Measurements from ENCODE around the gene DHRSX.
"Not testable (repeated sequence)": the region's sequence is repeated elsewhere in the genome, so short reads cannot be mapped to it uniquely, and the experiment has no call there.

Gene DHRSX

DNA sequence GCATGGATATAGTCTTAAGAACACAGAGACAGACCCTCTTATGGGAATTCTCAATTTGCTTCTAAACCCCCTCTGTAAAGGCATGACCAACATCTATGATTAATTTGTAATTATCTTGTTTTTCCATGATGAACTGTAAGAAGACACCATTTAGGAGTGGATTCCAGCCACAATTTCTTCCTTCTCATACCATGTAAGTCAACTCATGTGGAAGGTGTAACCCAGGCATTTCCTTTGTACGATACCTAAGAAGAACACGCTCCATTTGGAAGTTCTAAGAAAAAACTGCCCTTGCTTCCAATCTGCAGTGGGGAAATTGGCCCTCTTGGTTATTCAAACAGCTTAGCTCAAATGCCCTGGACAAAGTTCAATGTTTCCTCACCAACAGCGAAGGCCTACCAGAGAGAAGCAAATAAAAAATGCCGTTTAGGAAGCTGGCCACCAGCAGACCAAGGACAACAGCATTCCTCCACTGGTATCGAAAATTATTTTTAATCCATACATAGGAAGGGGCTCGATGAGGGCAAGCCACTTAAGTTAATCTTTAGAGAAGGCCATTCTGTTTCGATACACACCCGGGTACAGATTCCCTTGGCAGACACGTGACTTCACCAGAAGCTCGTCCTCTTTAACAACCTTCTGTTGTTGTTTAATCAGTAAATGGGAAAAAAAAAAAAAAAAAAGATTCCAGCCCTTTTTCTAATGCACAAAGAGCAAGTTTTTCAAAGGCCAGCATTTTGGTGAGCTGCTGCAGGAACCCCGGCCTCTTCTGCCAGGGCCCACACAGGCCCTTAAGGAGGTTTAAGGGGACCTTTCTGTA lies 2.6 kb downstream of the DHRSX start:
- no peak for DNase-seq

DNA sequence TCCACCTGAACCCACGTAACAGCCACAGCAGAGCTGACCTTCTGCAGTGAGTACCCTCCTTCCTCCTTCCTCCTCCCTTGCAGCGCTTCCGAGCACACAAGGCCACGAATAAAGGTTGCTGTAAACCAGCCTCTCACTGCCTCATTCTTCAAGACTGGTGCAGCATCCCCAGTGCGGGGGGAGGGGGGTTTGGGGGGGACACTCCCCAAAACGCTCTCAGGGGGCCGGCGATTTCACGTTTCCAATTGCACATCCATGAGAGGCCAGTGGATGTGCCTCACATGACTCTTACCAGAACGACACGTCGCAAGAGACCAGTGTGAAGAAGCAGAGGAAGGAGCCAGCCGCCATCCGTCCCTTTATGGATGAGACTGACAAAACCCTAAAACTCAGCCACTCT lies 5.2 kb downstream of the DHRSX start:
- DNase-seq: no peak

DNA sequence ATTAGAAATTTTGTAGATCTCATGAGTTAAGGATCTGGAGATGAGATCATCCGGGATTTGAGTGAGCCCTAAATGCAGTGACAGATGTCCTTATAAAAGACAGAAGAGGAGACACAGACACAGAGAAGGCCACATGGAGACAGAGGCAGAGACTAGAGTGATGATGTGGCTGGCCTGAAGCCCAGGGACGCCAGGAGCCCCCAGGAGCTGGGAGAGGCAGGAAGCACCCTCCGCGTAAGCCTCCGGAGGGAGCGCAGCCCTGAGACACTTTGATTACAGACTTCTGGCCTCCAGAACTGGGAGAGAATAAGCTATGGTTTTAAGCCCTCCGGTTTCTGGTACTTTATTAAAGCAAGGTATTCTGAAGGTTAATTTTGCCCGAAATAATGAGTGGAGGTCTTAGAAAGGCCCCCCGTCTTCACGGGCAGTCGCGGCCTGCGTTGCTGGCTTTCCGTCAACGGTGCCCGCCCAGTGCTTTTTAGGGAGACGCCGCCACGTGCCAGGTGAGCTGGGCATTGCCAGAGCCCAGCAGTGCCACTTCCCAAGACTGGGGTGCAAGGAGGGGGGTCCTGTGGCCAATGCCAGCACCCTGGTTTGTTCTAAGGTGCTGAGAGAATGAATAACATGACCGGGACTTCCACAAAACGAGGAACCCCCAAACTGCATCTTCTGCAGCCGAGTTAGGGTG lies 8.1 kb downstream of the DHRSX start:
- DNase-seq: no peak

GRCh38 chrX:2490634-2491033 lies 10.1 kb downstream of the DHRSX start:
- no peak for DNase-seq

GRCh38 chrX:2489446-2490445 lies 11.0 kb downstream of the DHRSX start:
- DNase-seq: no peak

- no peak for DNase-seq
Observed at GRCh38 chrX:2488621-2489285, 12.0 kb downstream of the DHRSX start.

DNA sequence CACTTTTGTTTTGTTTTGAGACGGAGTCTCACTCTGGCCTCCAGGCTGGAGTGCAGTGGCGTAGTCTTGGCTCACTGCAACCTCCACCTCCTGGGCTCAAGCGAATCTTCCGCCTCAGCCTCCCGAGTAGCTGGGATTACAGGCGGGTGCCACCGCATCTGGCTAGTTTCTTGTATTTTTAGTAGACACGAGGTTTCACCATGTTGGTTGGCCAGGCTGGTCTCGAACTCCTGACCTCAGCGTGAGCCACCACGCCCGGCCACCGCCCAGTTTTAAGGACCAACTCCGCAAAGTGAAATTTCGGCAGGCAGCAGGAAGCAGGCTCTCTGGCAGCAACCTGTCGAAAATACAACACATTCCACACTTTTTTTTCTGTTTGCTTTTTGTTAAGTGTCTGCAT lies 13.4 kb downstream of the DHRSX start:
- no peak for DNase-seq

GRCh38 chrX:2486476-2487133 lies 14.2 kb downstream of the DHRSX start:
- no peak for DNase-seq

DNA sequence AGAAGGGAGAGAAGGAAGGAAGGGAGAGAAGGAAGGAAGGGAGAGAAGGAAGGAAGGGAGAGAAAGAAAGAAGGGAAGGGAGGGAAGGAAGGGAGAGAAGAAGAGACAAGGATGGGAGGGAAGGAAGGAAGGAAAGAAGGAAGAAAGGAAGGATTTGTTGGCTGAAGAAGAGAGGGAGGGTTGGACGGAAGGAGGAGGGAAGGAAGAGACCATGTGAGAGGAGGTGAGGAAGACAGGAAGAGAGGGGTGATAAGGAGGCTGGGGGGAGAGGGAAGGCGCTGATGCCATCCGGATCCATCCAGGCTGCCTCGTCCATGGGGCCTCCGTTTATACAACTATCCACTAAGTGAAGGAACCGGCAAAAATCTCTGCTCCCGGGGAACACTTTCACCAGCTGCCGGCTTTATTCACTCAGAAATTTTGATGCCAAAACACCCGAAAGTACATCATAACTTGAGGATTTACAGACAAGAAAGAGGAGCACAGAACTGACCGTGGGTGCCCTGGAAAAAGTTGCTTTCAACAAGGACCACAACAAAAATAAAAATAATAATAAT lies 14.9 kb downstream of the DHRSX start:
- no peak for DNase-seq

GRCh38 chrX:2484721-2485648 lies 15.8 kb downstream of the DHRSX start:
- DNase-seq: no peak

- no peak for DNase-seq
Observed at GRCh38 chrX:2484256-2484655, 16.5 kb downstream of the DHRSX start.

- DNase-seq: no peak
Observed at GRCh38 chrX:2483398-2484060, 17.2 kb downstream of the DHRSX start.

DNA sequence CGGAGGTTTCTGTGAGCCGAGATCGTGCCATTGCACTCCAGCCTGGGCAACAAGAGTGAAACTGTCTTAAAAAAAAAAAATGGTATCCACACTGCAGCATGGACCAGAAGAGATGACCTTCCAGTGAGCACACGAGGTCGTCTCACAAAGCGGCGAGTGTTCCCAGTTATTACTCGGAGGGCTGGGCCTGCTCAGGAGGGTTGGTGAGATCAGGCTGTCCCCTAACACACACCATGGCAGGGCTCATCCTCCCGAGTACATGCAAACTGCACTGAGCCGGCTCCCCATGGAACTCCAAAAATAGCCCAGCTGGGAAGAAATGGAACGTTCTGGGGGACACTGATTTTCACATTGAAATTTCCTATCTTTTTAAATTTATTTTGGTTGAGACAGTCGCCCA lies 19.2 kb downstream of the DHRSX start:
- not testable (repeated sequence) for DNase-seq

- not testable (repeated sequence) for DNase-seq
Observed at GRCh38 chrX:2479982-2480381, 20.8 kb downstream of the DHRSX start.

DNA sequence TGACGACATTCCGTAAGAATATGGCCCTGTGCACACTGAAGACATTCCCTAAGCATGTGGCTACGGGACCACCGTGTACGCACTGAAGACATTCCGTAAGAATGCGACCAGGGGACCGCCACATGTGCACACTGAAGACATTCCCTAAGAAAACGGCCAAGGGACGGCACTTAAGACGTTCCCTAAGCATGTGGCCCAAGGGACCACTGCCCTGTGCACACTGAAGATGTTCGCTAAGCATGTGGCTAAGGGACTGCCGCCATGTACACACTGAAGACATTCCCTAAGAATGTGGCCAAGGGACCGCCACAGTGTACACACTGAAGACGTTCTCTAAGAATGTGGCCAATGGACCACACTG lies 21.4 kb downstream of the DHRSX start:
- DNase-seq: no peak

GRCh38 chrX:2478546-2479419 lies 22.0 kb downstream of the DHRSX start:
- DNase-seq: no peak

GRCh38 chrX:2477313-2477712 lies 23.5 kb downstream of the DHRSX start:
- not testable (repeated sequence) for DNase-seq

DNA sequence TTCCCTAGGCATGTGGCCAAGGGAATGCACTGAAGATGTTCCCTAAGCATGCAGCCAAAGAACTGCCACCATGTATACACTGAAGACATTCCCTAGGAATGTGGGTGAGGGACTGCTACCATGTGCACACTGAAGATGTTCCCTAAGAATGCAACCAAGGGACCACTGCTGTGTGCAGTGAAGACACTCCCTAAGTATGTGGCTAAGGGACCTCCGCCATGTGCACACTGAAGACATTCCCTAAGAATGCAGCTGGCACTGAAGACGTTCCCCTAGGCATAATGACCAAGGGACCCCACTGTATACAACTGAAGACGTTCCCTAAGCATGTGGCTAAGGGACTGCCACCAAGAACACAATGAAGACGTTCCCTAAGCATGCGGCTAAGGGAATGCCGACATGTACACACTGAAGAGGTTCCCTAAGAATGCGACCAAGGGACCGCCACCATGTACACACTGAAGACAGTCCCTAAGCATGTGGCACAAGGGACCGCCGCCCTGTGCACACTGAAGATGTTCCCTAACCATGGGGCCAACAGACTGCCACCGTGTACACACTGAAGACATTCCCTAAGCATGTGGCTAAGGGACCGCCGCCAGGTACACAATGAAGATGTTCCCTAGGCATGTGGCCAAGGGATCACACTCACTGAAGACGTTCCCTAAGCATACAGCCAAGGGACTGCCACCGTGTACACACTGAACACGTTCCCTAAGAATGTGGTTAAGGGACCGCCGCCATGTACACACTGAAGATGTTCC lies 25.6 kb downstream of the DHRSX start:
- DNase-seq: no peak
